Measurements from ENCODE around the gene TNRC18. TPM values are rescaled to one million over a fixed set of nuclear protein-coding genes. Genes with fewer than 3 reads are reported as not detected.

The TNRC18 gene
- total RNA-seq, 6 donors from 2014 or later = 101 to 617 (median 128) TPM

GRCh38 chr7:5377279-5377678 lies 46.4 kb downstream of the TNRC18 start:
- ATAC-seq (ENCODE audit: low FRiP score in 2 of 2) = peak in 1 of 2 donors; percentile 4
- H3K27me3 ChIP-seq = no peaks in the 10 kb centered on the region
- WGBS, 2 donors = 93% methylated on average over 19 of the region's 20 CpGs; no CpG with 5 or more reads in 1 of the 2 donors

GRCh38 chr7:5375925-5376324 lies 47.7 kb downstream of the TNRC18 start:
- H3K9me3 ChIP-seq = no peaks in the 10 kb centered on the region
- ATAC-seq (ENCODE audit: low FRiP score in 2 of 2) = no peak
- H3K27ac ChIP-seq = no peak overlapping the region
- TF ChIP-seq CTCF (IDR thresholded peaks at IDR 0.05) (no peak), EP300 (IDR thresholded peaks at IDR 0.05) (no peak), POLR2A (IDR thresholded peaks at IDR 0.05) (no peak), POLR2AphosphoS5 (IDR thresholded peaks at IDR 0.05) (no peak)
- DNase-seq = peak in 1 of 2 donors; percentile 74
- 79 to 90% methylated on average over 6 to 20 of the region's 20 CpGs for WGBS, 2 donors
- no peak overlapping the region for H3K4me3 ChIP-seq
- peaks cover 1 to 20% (median 9%) of the 10 kb centered on the region in 4 donors for H3K4me1 ChIP-seq
- peaks cover 38 to 72% (median 62%) of the 10 kb centered on the region in 4 donors for H3K36me3 ChIP-seq
- no peaks in the 10 kb centered on the region for H3K27me3 ChIP-seq

More at GRCh38 chr7:5377279-5377678, 46.4 kb downstream of the TNRC18 start:
- TF ChIP-seq EP300 (IDR thresholded peaks at IDR 0.05) (no peak), POLR2A (IDR thresholded peaks at IDR 0.05) (no peak), POLR2AphosphoS5 (IDR thresholded peaks at IDR 0.05) (no peak), CTCF (IDR thresholded peaks at IDR 0.05) (no peak)
- H3K36me3 ChIP-seq = peaks cover 37 to 58% (median 52%) of the 10 kb centered on the region in 4 donors
- H3K27ac ChIP-seq = no peak overlapping the region
- H3K4me3 ChIP-seq = no peak overlapping the region
- no peaks in the 10 kb centered on the region for H3K9me3 ChIP-seq
- H3K4me1 ChIP-seq = peaks cover 5 to 32% (median 21%) of the 10 kb centered on the region in 4 donors
- peak in 1 of 2 donors; percentile 64 for DNase-seq

GRCh38 chr7:5374464-5374863 lies 49.2 kb downstream of the TNRC18 start:
- Histone ChIP-seq H3K4me1 (peaks cover 0 to 10% (median 9%) of the 10 kb centered on the region in 4 donors), H3K4me3 (no peak overlapping the region), H3K27me3 (no peaks in the 10 kb centered on the region), H3K27ac (no peak overlapping the region), H3K36me3 (peaks cover 42 to 86% (median 71%) of the 10 kb centered on the region in 4 donors), H3K9me3 (no peaks in the 10 kb centered on the region)
- WGBS, 2 donors = 90 to 98% methylated on average over 4 to 19 of the region's 19 CpGs
- TF ChIP-seq POLR2A (IDR thresholded peaks at IDR 0.05) = no peak
- TF ChIP-seq POLR2AphosphoS5 (IDR thresholded peaks at IDR 0.05) = no peak
- TF ChIP-seq CTCF (IDR thresholded peaks at IDR 0.05) = no peak
- no peak for TF ChIP-seq EP300 (IDR thresholded peaks at IDR 0.05)
- ATAC-seq (ENCODE audit: low FRiP score in 2 of 2) (no peak), DNase-seq (no peak)

GRCh38 chr7:5373300-5373699 lies 50.3 kb downstream of the TNRC18 start:
- Histone ChIP-seq H3K4me1 (peaks cover 0 to 19% (median 16%) of the 10 kb centered on the region in 4 donors), H3K36me3 (peaks cover 42 to 91% (median 71%) of the 10 kb centered on the region in 4 donors), H3K4me3 (no peak overlapping the region), H3K27me3 (no peaks in the 10 kb centered on the region), H3K27ac (no peak overlapping the region), H3K9me3 (no peaks in the 10 kb centered on the region)
- TF ChIP-seq POLR2A (IDR thresholded peaks at IDR 0.05) (no peak), POLR2AphosphoS5 (IDR thresholded peaks at IDR 0.05) (no peak), EP300 (IDR thresholded peaks at IDR 0.05) (no peak), CTCF (IDR thresholded peaks at IDR 0.05) (no peak)
- ATAC-seq (ENCODE audit: low FRiP score in 2 of 2) (no peak), DNase-seq (no peak)
- WGBS, 2 donors = 85 to 97% methylated on average over 4 to 6 of the region's 6 CpGs
